ENCODE data around the gene CORO7. TPM values are rescaled to one million over a fixed set of nuclear protein-coding genes. Genes with fewer than 3 reads are reported as not detected.

Gene CORO7
- 15.3 TPM for total RNA-seq
- 10 to 100 TPM; 20.4 to 31.4 (median 25.1) TPM for polyA plus RNA-seq (ENCODE audit: insufficient read depth in 1 of 8, insufficient read length in 8 of 8, low replicate concordance in 1 of 8)
- long read RNA-seq, donor 1, partial matches to known transcripts = 0 of 2 reads
- long read RNA-seq, donor 1, other reads (novel, unspliced or antisense) = 0 of 2 reads
- long read RNA-seq, donor 2 = 0 reads
- long read RNA-seq, donor 3, partial matches to known transcripts = 0 of 3 reads
- long read RNA-seq, donor 3, other reads (novel, unspliced or antisense) = 0 of 3 reads
- long read RNA-seq, donor 4 = 0 reads
- long read RNA-seq, donor 5, partial matches to known transcripts = 0 of 3 reads
- long read RNA-seq, donor 5, other reads (novel, unspliced or antisense) = 0 of 3 reads
- long read RNA-seq, donor 6, partial matches to known transcripts = 0 of 10 reads
- long read RNA-seq, donor 6, other reads (novel, unspliced or antisense) = 8 of 10 reads
- long read RNA-seq, donor 7, partial matches to known transcripts = 0 of 2 reads
- long read RNA-seq, donor 7, other reads (novel, unspliced or antisense) = 0 of 2 reads
- long read RNA-seq, donor 8 = 0 reads
- long read RNA-seq, donor 9, partial matches to known transcripts = 0 of 1 reads
- long read RNA-seq, donor 9, other reads (novel, unspliced or antisense) = 0 of 1 reads
- long read RNA-seq, donor 10, partial matches to known transcripts = 0 of 1 reads
- long read RNA-seq, donor 10, other reads (novel, unspliced or antisense) = 0 of 1 reads
- long read RNA-seq, donor 11 = 0 reads

DNA sequence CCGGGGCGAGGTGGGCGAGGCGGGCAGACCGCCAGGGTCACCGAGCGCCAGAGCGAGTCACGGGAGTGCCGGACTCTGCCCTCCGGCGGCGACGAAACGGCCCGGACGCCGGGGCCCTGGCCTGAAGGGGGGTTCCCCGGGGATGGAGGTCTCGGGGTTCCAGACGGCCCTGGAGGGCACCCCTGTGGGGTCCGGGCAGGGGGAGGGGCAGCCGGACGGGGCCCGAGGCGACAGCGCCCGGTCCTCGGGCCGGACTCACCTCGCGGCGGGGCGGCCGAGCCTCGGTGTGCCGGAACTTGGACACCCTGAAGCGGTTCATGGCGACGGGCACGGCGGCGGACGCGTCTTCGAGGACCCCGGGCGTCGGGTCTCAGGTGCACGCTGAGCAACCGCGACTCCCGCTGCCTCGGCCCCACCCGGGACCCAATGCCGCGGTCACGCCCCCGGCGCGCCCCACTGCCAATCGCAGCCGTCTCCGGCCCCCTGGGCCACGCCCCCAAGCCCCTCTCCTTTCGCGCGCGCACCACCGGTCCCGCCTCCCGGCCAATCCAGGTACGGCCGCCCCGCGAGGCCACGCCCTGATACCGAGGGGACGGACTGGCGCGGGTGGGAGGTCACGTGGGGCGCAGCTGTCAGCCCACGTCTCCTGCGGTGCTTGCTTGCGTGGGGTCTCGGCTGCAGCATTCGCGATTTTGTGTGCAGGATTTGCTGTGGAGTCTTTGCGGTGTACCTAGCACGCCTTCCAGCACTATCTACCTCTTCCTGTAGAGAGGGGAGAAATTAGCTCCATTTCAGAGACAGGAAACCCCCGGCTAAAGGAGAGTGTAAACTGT, at the start of gene CORO7:
Gene CORO7, minus strand, starts transcription at position 397 of the 833 bp plus-strand sequence. Its CDS starts 78 bp downstream, at position 319.
- under 1% methylated on average over 79 of the region's 92 CpGs for WGBS (ENCODE audit: insufficient coverage)
- Histone ChIP-seq H3K27me3 (ENCODE audit: control insufficient read depth, insufficient read depth, low read length) (no peaks in the 10 kb centered on the region), H3K27ac (ENCODE audit: low read length) (peak within 1 kb of the TSS; percentile 77), H3K4me1 (ENCODE audit: control insufficient read depth, insufficient read depth, low read length) (peaks cover 43% of the 10 kb centered on the region), H3K36me3 (ENCODE audit: control insufficient read depth, insufficient read depth, low read length) (peaks cover 6% of the 10 kb centered on the region), H3K4me3 (ENCODE audit: low read length) (peak within 1 kb of the TSS; percentile 66), H3K9me3 (replicated peaks; ENCODE audit: control insufficient read depth, low read depth, low read length) (no peaks in the 10 kb centered on the region)
- DNase-seq = peak; percentile 97

DNA sequence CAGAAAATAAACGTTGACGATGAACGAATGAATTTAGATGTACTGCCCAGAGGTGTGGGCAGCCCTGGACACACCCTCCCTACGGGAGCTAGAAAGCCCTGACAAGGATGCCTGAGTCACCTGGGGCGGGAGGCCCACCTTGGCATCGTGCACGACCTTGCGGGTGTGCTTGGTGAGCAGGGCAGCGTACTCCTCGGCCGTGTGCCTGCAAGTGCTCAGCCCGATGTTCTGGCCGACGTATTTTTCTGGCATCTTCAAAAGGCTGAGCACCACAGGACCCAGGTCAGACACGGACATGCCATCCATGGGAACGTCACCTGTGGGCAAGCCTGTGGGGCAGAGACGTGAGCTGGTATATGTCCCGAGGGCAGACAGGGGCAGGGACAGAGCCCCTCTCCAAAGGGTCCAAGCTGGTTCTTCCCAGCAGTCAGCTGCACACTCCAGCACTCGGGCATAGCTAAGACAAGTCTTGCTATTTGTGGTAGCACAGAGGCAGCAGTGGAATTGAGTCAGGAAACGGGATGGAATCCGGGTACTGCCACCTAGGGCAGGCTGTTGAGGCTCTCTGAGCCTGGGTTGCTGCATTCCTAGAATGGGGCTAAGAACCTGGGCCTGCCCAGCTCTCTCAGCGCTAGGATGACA, 47.2 kb upstream of the CORO7 start:
- Histone ChIP-seq H3K27ac (ENCODE audit: low read length) (no peak overlapping the region), H3K36me3 (ENCODE audit: control insufficient read depth, insufficient read depth, low read length) (peaks cover 60% of the 10 kb centered on the region), H3K4me1 (ENCODE audit: control insufficient read depth, insufficient read depth, low read length) (no peaks in the 10 kb centered on the region), H3K9me3 (replicated peaks; ENCODE audit: control insufficient read depth, low read depth, low read length) (no peaks in the 10 kb centered on the region), H3K4me3 (ENCODE audit: low read length) (no peak overlapping the region), H3K27me3 (ENCODE audit: control insufficient read depth, insufficient read depth, low read length) (no peaks in the 10 kb centered on the region)
- no peak for DNase-seq
- WGBS (ENCODE audit: insufficient coverage) = 90% methylated on average over 22 of the region's 22 CpGs

DNA sequence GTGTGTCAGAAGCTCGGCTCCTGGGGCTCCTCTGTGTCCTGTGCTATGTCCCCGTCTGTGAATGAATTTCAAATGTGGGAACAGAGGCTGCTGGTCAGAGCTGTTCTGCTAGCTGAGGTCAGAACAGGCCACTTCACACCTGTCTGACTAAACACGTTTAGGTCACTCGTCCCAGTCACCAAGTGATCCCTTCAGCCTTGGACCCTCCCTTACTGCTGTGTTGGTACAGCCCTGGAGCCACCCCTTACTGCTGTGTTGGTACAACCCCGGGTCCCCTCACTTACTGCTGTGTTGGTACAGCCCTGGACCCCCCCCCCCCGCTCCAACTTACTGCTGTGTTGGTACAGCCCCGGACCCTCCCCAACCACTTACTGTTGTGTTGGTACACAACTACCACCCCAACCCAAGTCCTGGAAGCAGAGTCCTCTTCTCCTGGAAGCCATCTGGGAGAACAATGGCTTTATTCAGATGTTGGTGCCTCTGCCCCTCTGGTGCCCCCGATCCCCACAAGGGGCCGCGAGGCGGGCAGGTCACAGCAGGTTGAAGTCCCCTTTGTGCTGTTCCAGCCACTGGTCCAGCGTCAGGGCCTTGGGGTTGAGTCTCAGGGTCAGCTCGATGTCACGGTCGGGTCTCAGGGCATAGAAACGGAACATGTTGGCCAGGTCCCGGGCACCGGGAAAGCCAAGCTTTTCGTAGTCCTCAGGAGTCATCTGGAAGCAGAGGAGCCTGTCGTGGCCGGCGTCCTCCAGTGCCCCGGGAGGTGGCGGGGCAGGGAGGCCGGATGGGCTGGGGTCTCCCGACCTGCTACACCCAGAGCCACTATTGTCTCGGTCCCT, 45.1 kb upstream of the CORO7 start:
- H3K4me3 ChIP-seq (ENCODE audit: low read length) = no peak overlapping the region
- no peaks in the 10 kb centered on the region for H3K4me1 ChIP-seq (ENCODE audit: control insufficient read depth, insufficient read depth, low read length)
- no peak for DNase-seq
- WGBS (ENCODE audit: insufficient coverage) = 74% methylated on average over 23 of the region's 27 CpGs
- H3K27ac ChIP-seq (ENCODE audit: low read length) = no peak overlapping the region
- no peaks in the 10 kb centered on the region for H3K27me3 ChIP-seq (ENCODE audit: control insufficient read depth, insufficient read depth, low read length)
- H3K9me3 ChIP-seq (replicated peaks; ENCODE audit: control insufficient read depth, low read depth, low read length) = no peaks in the 10 kb centered on the region
- H3K36me3 ChIP-seq (ENCODE audit: control insufficient read depth, insufficient read depth, low read length) = peaks cover 67% of the 10 kb centered on the region

DNA sequence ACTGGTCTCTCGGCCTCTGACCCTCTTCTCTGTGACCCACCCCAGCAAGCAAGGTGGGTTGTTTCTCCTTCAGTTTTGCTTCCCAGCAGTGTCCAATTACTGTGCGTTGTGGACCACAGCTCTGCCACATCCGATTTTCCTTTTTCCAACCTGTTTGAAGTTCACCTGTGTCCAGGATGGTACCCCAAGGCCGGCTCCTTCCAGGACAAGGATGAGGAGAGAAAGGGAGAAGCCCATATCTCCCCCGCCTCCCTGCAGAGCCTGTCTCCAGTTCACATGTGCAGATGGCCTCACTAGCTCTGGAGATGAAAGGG, 44.5 kb upstream of the CORO7 start:
- H3K9me3 ChIP-seq (replicated peaks; ENCODE audit: control insufficient read depth, low read depth, low read length) = no peaks in the 10 kb centered on the region
- no peak for DNase-seq
- WGBS (ENCODE audit: insufficient coverage) = 93% methylated on average over 3 of the region's 5 CpGs
- H3K27me3 ChIP-seq (ENCODE audit: control insufficient read depth, insufficient read depth, low read length) = no peaks in the 10 kb centered on the region
- no peak overlapping the region for H3K4me3 ChIP-seq (ENCODE audit: low read length)
- peaks cover 66% of the 10 kb centered on the region for H3K36me3 ChIP-seq (ENCODE audit: control insufficient read depth, insufficient read depth, low read length)
- no peaks in the 10 kb centered on the region for H3K4me1 ChIP-seq (ENCODE audit: control insufficient read depth, insufficient read depth, low read length)
- H3K27ac ChIP-seq (ENCODE audit: low read length) = no peak overlapping the region

DNA sequence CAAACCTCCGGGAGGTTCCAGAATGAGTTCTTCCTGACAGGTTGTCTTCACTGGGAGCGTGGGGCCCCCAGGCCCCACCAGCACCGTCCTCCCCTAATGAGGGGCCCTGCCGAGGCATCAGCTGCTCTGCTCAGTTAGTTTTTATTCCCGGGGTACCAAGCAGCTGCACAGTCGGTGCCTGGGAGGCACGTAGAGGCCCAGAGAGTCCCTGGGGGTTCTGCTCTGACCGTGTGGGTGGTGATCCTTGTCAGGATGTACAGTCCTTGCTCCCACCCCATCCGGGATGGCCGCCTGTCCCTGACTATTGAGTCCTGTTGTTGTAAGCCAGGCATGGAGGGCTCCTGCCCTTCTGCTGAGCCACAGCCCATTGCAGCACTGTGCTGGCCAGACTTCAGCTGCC, 39.6 kb upstream of the CORO7 start:
- 43% methylated on average over 4 of the region's 10 CpGs for WGBS (ENCODE audit: insufficient coverage)
- no peaks in the 10 kb centered on the region for H3K9me3 ChIP-seq (replicated peaks; ENCODE audit: control insufficient read depth, low read depth, low read length)
- H3K36me3 ChIP-seq (ENCODE audit: control insufficient read depth, insufficient read depth, low read length) = peaks cover 62% of the 10 kb centered on the region
- H3K4me1 ChIP-seq (ENCODE audit: control insufficient read depth, insufficient read depth, low read length) = peaks cover 13% of the 10 kb centered on the region
- H3K27ac ChIP-seq (ENCODE audit: low read length) = no peak overlapping the region
- no peak overlapping the region for H3K4me3 ChIP-seq (ENCODE audit: low read length)
- no peak for DNase-seq
- no peaks in the 10 kb centered on the region for H3K27me3 ChIP-seq (ENCODE audit: control insufficient read depth, insufficient read depth, low read length)

DNA sequence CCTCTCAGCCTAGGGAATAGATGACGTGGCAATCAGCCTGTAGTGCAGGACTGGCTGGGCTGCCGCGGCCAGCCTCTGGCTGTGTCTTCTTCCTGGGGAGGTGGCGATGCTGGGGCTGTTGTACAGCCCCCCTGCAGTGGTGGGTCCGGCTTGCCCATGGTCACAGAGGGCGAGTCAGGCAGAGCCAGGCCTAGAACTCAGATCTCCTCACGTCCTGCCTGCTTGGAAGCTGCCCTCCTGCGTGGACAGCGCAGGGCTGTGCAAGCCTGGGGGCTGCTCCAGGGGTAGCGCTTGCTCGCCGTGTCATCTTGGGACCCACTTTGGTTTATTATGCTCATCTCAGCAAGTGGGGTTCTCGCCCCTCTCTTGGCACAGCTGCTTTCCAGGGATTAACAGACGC, 38.7 kb upstream of the CORO7 start:
- H3K9me3 ChIP-seq (replicated peaks; ENCODE audit: control insufficient read depth, low read depth, low read length) = no peaks in the 10 kb centered on the region
- WGBS (ENCODE audit: insufficient coverage) = 83% methylated on average over 14 of the region's 14 CpGs
- H3K27me3 ChIP-seq (ENCODE audit: control insufficient read depth, insufficient read depth, low read length) = no peaks in the 10 kb centered on the region
- H3K36me3 ChIP-seq (ENCODE audit: control insufficient read depth, insufficient read depth, low read length) = peaks cover 64% of the 10 kb centered on the region
- no peak overlapping the region for H3K27ac ChIP-seq (ENCODE audit: low read length)
- H3K4me3 ChIP-seq (ENCODE audit: low read length) = no peak overlapping the region
- no peak for DNase-seq
- peaks cover 21% of the 10 kb centered on the region for H3K4me1 ChIP-seq (ENCODE audit: control insufficient read depth, insufficient read depth, low read length)

DNA sequence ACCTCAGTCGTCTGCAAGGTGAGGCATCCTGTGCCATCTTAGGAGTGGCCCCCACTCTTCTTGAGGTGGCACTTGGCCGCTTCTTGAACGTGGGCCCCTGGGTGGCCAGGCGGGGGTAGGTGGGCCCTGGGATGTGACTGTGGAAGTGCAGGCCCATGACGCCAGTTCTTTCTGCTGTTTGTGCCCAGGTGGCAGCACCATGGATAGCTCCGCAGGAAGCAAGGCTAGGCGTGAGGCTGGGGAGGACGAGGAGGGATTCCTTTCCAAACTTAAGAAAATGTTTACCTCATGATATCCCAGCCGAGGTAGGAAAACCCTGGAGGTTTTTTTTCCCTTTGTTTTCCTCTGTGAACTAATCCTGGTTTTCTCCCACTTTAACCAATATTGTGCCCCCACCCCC, 38.2 kb upstream of the CORO7 start:
- DNase-seq = peak; percentile 44
- WGBS (ENCODE audit: insufficient coverage) = 80% methylated on average over 1 of the region's 9 CpGs
- no peaks in the 10 kb centered on the region for H3K27me3 ChIP-seq (ENCODE audit: control insufficient read depth, insufficient read depth, low read length)

DNA sequence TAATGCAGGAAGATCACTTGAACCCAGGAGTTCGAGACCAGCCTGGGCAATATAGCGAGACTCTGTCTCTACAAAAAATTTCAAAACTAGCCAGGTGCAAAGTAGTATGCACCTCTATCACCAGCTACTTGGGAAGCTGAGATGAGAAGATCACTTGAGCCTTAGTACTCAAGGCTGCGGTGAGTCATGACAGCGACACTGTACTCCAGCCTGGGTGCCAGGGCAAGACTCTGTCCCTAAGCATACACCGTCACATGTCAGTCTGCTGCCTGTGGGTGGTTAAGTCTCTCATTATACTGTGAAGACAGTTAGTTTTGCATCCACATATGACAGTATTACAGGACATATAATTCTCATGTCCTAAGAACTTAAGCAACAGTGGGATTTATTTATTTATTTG, 36.3 kb upstream of the CORO7 start:
- H3K27me3 ChIP-seq (ENCODE audit: control insufficient read depth, insufficient read depth, low read length) = no peaks in the 10 kb centered on the region
- WGBS (ENCODE audit: insufficient coverage) = 100% methylated on average over 2 of the region's 5 CpGs
- DNase-seq = no peak

More for the DNA sequence above, 38.2 kb upstream of the CORO7 start:
- Histone ChIP-seq H3K9me3 (replicated peaks; ENCODE audit: control insufficient read depth, low read depth, low read length) (no peaks in the 10 kb centered on the region), H3K36me3 (ENCODE audit: control insufficient read depth, insufficient read depth, low read length) (peaks cover 63% of the 10 kb centered on the region), H3K4me1 (ENCODE audit: control insufficient read depth, insufficient read depth, low read length) (peaks cover 24% of the 10 kb centered on the region), H3K4me3 (ENCODE audit: low read length) (no peak overlapping the region), H3K27ac (ENCODE audit: low read length) (no peak overlapping the region)

DNA sequence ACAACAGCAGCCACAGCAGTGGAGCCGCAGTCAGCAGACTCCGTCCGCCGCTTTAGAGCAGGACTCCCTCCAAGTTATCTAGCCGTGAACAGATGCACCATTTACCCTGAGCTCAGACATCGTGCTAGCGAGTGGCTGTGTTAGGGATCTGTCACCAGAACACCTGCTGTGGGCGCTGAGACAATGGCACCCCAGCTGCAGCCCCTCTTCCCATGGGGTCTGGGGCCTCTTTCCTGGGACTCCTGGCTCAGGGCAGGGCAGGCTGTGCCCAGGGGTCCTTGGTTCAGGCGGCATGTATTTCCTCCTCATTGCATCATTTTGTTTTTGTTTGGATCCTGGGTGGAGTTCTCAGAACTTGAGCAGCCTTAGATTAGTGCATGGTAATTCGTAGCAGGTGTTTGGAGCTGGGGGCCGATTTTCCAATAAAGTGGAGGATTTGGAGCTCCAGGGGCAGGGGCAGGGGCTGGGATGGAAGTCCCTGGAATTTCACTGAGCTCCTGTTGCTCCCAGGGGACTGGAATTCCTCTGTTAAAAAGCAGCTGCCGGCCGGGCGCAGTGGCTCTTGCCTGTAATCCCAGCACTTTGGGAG, 34.6 kb upstream of the CORO7 start:
- 54% methylated on average over 11 of the region's 14 CpGs for WGBS (ENCODE audit: insufficient coverage)
- no peaks in the 10 kb centered on the region for H3K27me3 ChIP-seq (ENCODE audit: control insufficient read depth, insufficient read depth, low read length)
- no peaks in the 10 kb centered on the region for H3K9me3 ChIP-seq (replicated peaks; ENCODE audit: control insufficient read depth, low read depth, low read length)
- peak; percentile 64 for DNase-seq
- H3K27ac ChIP-seq (ENCODE audit: low read length) = peak overlapping the region; percentile 59
- H3K36me3 ChIP-seq (ENCODE audit: control insufficient read depth, insufficient read depth, low read length) = peaks cover 61% of the 10 kb centered on the region
- no peak overlapping the region for H3K4me3 ChIP-seq (ENCODE audit: low read length)
- H3K4me1 ChIP-seq (ENCODE audit: control insufficient read depth, insufficient read depth, low read length) = peaks cover 24% of the 10 kb centered on the region

More for the DNA sequence above, 36.3 kb upstream of the CORO7 start:
- H3K4me1 ChIP-seq (ENCODE audit: control insufficient read depth, insufficient read depth, low read length) = peaks cover 24% of the 10 kb centered on the region
- H3K4me3 ChIP-seq (ENCODE audit: low read length) = no peak overlapping the region
- no peaks in the 10 kb centered on the region for H3K9me3 ChIP-seq (replicated peaks; ENCODE audit: control insufficient read depth, low read depth, low read length)
- H3K36me3 ChIP-seq (ENCODE audit: control insufficient read depth, insufficient read depth, low read length) = peaks cover 64% of the 10 kb centered on the region
- H3K27ac ChIP-seq (ENCODE audit: low read length) = no peak overlapping the region
